Liver (tissue), 9 donors: ENCODE measurements around the gene NDUFS5. TPM values are rescaled to one million over a fixed set of nuclear protein-coding genes. Genes with fewer than 3 reads are reported as not detected.

Source experiments
- DNase-seq: peaks from one replicate; pipeline ENCODE4 v3.0.0-alpha.2; 2017; ENCODE audit warnings: low spot score
- H3K27ac ChIP-seq, 2 donors: one replicate each; pipeline ENCODE4 v1.7.0; 2013; ENCODE audit warnings: inconsistent platforms in 2 of 2, low read length in 2 of 2, control low read depth in 1 of 2, low read depth in 1 of 2, mild to moderate bottlenecking in 1 of 2
- H3K27me3 ChIP-seq, 4 donors: one replicate each; pipeline versions ENCODE4 v1.6.1 to v1.7.0; 2013; ENCODE audit warnings: low read length in 3 of 4, inconsistent platforms in 1 of 4, mild to moderate bottlenecking in 1 of 4, moderate library complexity in 1 of 4; ENCODE audit not compliant: control insufficient read depth in 4 of 4, insufficient read depth in 4 of 4
- H3K36me3 ChIP-seq, 4 donors: one replicate each; pipeline versions ENCODE4 v1.6.1 to v1.7.0; 2013; ENCODE audit warnings: low read length in 3 of 4, mild to moderate bottlenecking in 3 of 4, low read depth in 1 of 4, moderate library complexity in 1 of 4; ENCODE audit not compliant: control insufficient read depth in 4 of 4, insufficient read depth in 3 of 4
- H3K4me1 ChIP-seq, 4 donors: one replicate each; pipeline versions ENCODE4 v1.6.1 to v1.7.0; 2013; ENCODE audit warnings: low read length in 3 of 4, mild to moderate bottlenecking in 3 of 4, moderate library complexity in 1 of 4; ENCODE audit not compliant: control insufficient read depth in 4 of 4, insufficient read depth in 4 of 4
- H3K4me3 ChIP-seq, 3 donors: one replicate each; pipeline versions ENCODE4 v1.6.1 to v1.7.0; 2013; ENCODE audit warnings: low read length in 3 of 3, control low read depth in 1 of 3, low read depth in 1 of 3, mild to moderate bottlenecking in 1 of 3
- H3K9ac ChIP-seq, 2 donors: one replicate each; pipeline ENCODE4 v1.7.0; 2013; ENCODE audit warnings: low read length in 2 of 2, mild to moderate bottlenecking in 2 of 2, moderate library complexity in 2 of 2, control low read depth in 1 of 2, low read depth in 1 of 2
- H3K9me3 ChIP-seq, 4 donors: one replicate each; pipeline versions ENCODE4 v1.6.1 to v1.7.0; 2013; ENCODE audit warnings: low read length in 3 of 4; ENCODE audit not compliant: control insufficient read depth in 4 of 4
- CTCF ChIP-seq: fragments of 150-350 bp; IDR thresholded peaks from 2 replicates; pipeline ENCODE4 v1.5.1; 2017; ENCODE audit warnings: improper control_type of control experiment, low read depth, low read length; ENCODE audit not compliant: missing input control
- EGR1 ChIP-seq, 2 donors: IDR thresholded peaks; 2 replicates each; pipeline ENCODE4 v1.6.1; 2016 to 2018; ENCODE audit warnings: antibody characterized with exemption in 2 of 2, low read depth in 2 of 2
- FOXA1 ChIP-seq: IDR thresholded peaks from 2 replicates; pipeline ENCODE4 v1.6.1; 2016; ENCODE audit warnings: antibody characterized with exemption
- FOXA2 ChIP-seq: IDR thresholded peaks from 2 replicates; pipeline ENCODE4 v1.6.1; 2016; ENCODE audit warnings: antibody characterized with exemption
- GABPA ChIP-seq, 2 donors: IDR thresholded peaks in 1 of 2; conservative IDR thresholded peaks in 1 of 2; 2 replicates each; pipeline ENCODE4 v1.6.1; 2016; ENCODE audit warnings: antibody characterized with exemption in 2 of 2, mild to moderate bottlenecking in 1 of 2, moderate library complexity in 1 of 2
- HNF4A ChIP-seq, 2 donors: conservative IDR thresholded peaks; 2 replicates each; pipeline ENCODE4 v1.6.1; 2016; ENCODE audit warnings: antibody characterized with exemption in 2 of 2, mild to moderate bottlenecking in 2 of 2
- HNF4G ChIP-seq: IDR thresholded peaks from 2 replicates; pipeline ENCODE4 v1.6.1; 2016; ENCODE audit warnings: antibody characterized with exemption
- JUND ChIP-seq, 2 donors: IDR thresholded peaks; 2 replicates each; pipeline ENCODE4 v1.6.1; 2016; ENCODE audit warnings: antibody characterized with exemption in 2 of 2
- MAX ChIP-seq: IDR thresholded peaks from 2 replicates; pipeline ENCODE4 v1.6.1; 2016; ENCODE audit warnings: antibody characterized with exemption
- NR2F2 ChIP-seq: IDR thresholded peaks from 2 replicates; pipeline ENCODE4 v1.6.1; 2016; ENCODE audit warnings: antibody characterized with exemption
- RAD21 ChIP-seq, 2 donors: IDR thresholded peaks; 2 replicates each; pipeline ENCODE4 v1.6.1; 2016; ENCODE audit warnings: antibody characterized with exemption in 2 of 2, mild to moderate bottlenecking in 2 of 2
- RXRA ChIP-seq, 2 donors: IDR thresholded peaks; 2 replicates each; pipeline ENCODE4 v1.6.1; 2017 to 2018; ENCODE audit warnings: antibody characterized with exemption in 2 of 2, mild to moderate bottlenecking in 1 of 2
- SP1 ChIP-seq: IDR thresholded peaks from 2 replicates; pipeline ENCODE4 v1.6.1; 2018; ENCODE audit warnings: antibody characterized with exemption, mild to moderate bottlenecking
- TAF1 ChIP-seq: conservative IDR thresholded peaks from 2 replicates; pipeline ENCODE4 v1.6.1; 2016; ENCODE audit warnings: antibody characterized with exemption, mild to moderate bottlenecking
- YY1 ChIP-seq: IDR thresholded peaks from 2 replicates; pipeline ENCODE4 v1.6.1; 2016; ENCODE audit warnings: antibody characterized with exemption, mild to moderate bottlenecking
- WGBS: extraction: QIAGEN DNeasy Blood & Tissue Kit; methylation state at CpG from one replicate; pipeline ENCODE4 v1.1.7; 2013; 5-methylcytosine and 5-hydroxymethylcytosine counted together
- polyA plus RNA-seq, 2 donors: library from polyadenylated mRNA; stranded (reverse) in 1 of 2; unstranded in 1 of 2; fragments of 200-250 nt in 1 of 2; fragments of >200 nt in 1 of 2; fragmentation: Nextera tagmentation in 1 of 2; extraction: Ambion mirVana in 1 of 2; gene quantifications; one replicate each; pipeline versions ENCODE4 v1.2.1 to v1.2.3, GENCODE V29; 2013 to 2015
- total RNA-seq, 2 donors: library from RNA; depleted of rRNA; stranded (reverse); fragments of >200 nt; gene quantifications; one replicate each; pipeline ENCODE4 v1.2.3, GENCODE V29; 2014
- TF ChIP-seq, protein P1 (sequence below): IDR thresholded peaks from 2 replicates; pipeline ENCODE4 v1.6.1; 2016; ENCODE audit warnings: antibody characterized with exemption
- TF ChIP-seq, protein P2 (sequence below): IDR thresholded peaks from 2 replicates; pipeline ENCODE4 v1.6.1; 2016; ENCODE audit warnings: antibody characterized with exemption, mild to moderate bottlenecking
- TF ChIP-seq, protein P3 (sequence below): IDR thresholded peaks from 2 replicates; pipeline ENCODE4 v1.6.1; 2016; ENCODE audit warnings: antibody characterized with exemption
- donor health status: healthy.
- donor health status: healthy.
- donor health status: healthy.
- donor health status: healthy.
- donor health status: healthy.

The NDUFS5 gene
- total and polyA plus RNA-seq, 4 donors = 193 to 308 (median 236) TPM

DNA sequence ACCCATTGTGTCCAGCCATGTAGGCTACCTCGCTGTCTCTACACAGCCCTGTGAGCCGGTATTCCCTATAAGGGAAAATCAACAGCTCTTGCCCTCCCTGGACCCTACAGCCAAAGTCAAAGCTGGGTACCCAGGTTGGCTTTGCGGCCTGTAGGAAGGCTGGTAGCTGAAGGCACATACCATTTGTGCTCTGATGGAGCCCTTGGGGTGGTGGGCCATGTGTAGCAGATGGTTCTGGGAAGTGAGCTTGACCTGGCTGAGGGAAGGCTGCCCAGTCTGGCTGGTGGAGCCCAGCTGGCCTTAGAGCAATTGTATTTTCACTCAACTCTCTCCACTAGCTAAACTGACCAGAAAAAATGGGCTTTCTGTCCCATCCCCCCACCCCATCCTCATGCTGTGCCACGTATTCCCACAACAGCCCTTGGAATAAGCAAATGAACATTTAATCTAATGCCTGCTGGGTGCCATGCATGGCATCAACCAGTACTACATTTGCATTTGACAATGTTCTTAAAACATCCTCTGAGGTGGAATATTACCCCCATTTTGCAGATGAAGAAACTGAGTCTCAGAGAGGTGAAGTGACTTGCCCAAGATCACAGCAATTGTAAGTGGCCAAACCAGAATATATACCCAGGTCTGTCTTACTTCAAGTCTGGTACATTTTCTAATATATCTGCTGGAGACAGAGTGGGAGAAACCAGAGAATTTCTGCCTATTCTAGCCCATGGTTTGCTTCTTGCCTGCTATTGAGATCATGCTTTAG is 56.8 kb downstream of the NDUFS5 start (continued):
- TF ChIP-seq SP1 = no peak
- TF ChIP-seq YY1 = no peak
- no peak for TF ChIP-seq TAF1
- TF ChIP-seq, protein P1, sequence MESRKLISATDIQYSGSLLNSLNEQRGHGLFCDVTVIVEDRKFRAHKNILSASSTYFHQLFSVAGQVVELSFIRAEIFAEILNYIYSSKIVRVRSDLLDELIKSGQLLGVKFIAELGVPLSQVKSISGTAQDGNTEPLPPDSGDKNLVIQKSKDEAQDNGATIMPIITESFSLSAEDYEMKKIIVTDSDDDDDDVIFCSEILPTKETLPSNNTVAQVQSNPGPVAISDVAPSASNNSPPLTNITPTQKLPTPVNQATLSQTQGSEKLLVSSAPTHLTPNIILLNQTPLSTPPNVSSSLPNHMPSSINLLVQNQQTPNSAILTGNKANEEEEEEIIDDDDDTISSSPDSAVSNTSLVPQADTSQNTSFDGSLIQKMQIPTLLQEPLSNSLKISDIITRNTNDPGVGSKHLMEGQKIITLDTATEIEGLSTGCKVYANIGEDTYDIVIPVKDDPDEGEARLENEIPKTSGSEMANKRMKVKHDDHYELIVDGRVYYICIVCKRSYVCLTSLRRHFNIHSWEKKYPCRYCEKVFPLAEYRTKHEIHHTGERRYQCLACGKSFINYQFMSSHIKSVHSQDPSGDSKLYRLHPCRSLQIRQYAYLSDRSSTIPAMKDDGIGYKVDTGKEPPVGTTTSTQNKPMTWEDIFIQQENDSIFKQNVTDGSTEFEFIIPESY = no peak
- no peak for TF ChIP-seq FOXA1
- TF ChIP-seq RXRA (IDR thresholded peaks at IDR 0.05) = no peak
- no peak for TF ChIP-seq FOXA2
- TF ChIP-seq RAD21 (IDR thresholded peaks at IDR 0.05) = no peak
- TF ChIP-seq HNF4A (conservative IDR thresholded peaks at IDR 0.05) = no peak

DNA sequence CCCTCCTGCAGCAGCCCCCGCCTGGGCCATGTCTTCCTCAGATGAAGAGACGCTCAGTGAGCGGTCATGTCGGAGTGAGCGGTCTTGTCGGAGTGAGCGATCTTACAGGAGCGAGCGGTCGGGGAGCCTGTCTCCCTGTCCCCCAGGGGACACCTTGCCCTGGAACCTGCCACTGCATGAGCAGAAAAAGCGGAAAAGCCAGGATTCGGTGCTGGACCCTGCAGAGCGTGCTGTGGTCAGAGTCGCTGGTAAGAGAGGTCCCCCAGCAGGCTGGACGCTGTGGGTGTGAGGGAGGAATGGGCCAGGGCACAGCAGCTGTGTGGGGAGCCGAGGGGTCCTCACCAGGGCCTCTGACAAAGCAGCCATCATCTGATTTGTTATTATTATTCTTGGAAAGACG is 58.0 kb downstream of the NDUFS5 start:
- Histone ChIP-seq H3K9me3 (no peaks in the 10 kb centered on the region), H3K4me3 (no peak overlapping the region), H3K27ac (no peak overlapping the region), H3K27me3 (peaks cover 0 to 5% (median 0%) of the 10 kb centered on the region in 4 donors), H3K9ac (no peak overlapping the region), H3K36me3 (no peaks in the 10 kb centered on the region), H3K4me1 (peaks cover 0 to 14% (median 7%) of the 10 kb centered on the region in 4 donors)
- no peak for DNase-seq
- 86% methylated on average over 17 of the region's 17 CpGs for whole genome bisulfite sequencing
- TF ChIP-seq CTCF (no peak), GABPA (IDR thresholded peaks at IDR 0.05 in 1 of 2, conservative IDR thresholded peaks at IDR 0.05 in 1 of 2) (no peak), HNF4G (no peak), NR2F2 (no peak), TAF1 (no peak), SP1 (no peak), RXRA (IDR thresholded peaks at IDR 0.05) (no peak), RAD21 (IDR thresholded peaks at IDR 0.05) (no peak), MAX (no peak), YY1 (no peak), FOXA1 (no peak), HNF4A (conservative IDR thresholded peaks at IDR 0.05) (no peak), JUND (IDR thresholded peaks at IDR 0.05) (no peak), FOXA2 (no peak), EGR1 (IDR thresholded peaks at IDR 0.05; ENCODE audit: low read depth in 2 of 2) (no peak)
- TF ChIP-seq, protein P2, sequence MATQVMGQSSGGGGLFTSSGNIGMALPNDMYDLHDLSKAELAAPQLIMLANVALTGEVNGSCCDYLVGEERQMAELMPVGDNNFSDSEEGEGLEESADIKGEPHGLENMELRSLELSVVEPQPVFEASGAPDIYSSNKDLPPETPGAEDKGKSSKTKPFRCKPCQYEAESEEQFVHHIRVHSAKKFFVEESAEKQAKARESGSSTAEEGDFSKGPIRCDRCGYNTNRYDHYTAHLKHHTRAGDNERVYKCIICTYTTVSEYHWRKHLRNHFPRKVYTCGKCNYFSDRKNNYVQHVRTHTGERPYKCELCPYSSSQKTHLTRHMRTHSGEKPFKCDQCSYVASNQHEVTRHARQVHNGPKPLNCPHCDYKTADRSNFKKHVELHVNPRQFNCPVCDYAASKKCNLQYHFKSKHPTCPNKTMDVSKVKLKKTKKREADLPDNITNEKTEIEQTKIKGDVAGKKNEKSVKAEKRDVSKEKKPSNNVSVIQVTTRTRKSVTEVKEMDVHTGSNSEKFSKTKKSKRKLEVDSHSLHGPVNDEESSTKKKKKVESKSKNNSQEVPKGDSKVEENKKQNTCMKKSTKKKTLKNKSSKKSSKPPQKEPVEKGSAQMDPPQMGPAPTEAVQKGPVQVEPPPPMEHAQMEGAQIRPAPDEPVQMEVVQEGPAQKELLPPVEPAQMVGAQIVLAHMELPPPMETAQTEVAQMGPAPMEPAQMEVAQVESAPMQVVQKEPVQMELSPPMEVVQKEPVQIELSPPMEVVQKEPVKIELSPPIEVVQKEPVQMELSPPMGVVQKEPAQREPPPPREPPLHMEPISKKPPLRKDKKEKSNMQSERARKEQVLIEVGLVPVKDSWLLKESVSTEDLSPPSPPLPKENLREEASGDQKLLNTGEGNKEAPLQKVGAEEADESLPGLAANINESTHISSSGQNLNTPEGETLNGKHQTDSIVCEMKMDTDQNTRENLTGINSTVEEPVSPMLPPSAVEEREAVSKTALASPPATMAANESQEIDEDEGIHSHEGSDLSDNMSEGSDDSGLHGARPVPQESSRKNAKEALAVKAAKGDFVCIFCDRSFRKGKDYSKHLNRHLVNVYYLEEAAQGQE = no peak
- TF ChIP-seq, protein P3, sequence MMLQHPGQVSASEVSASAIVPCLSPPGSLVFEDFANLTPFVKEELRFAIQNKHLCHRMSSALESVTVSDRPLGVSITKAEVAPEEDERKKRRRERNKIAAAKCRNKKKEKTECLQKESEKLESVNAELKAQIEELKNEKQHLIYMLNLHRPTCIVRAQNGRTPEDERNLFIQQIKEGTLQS = no peak
- TF ChIP-seq, protein P1 = no peak
